IMR-90 (cell line): ENCODE results near the gene CD244. TPM values are rescaled to one million over a fixed set of nuclear protein-coding genes. Genes with fewer than 3 reads are reported as not detected.

ENCODE experiments used
- ATAC-seq: fragments of 200-7000 bp; cut with Tn5 transposase; 2 replicates; pipeline ENCODE4 v1.9.1; 2020; ENCODE audit warnings: low read depth, mild to moderate bottlenecking, moderate library complexity
- BruUV-seq: library from RNA; stranded (reverse); fragments of 400-500 nt; replicated peaks from 2 replicates; lab custom pipeline; 2021; lab: Mats Ljungman, UMichigan
- CTCF ChIA-PET: fragments of 300-600 bp; formaldehyde crosslinking; extraction: SDS; loops from one replicate; lab custom pipeline; 2021; ENCODE audit warnings: antibody characterized with exemption; lab: Yijun Ruan, JAX
- POLR2A ChIA-PET: fragments of 300-600 bp; sonication (Branson Sonifier 250); formaldehyde crosslinking; loops from one replicate; lab custom pipeline; 2022; ENCODE audit warnings: antibody characterized with exemption; ENCODE audit not compliant: unreplicated experiment; lab: Charles Lee
- DNase-seq: peaks from one replicate; pipeline ENCODE4 v3.0.0; 2013
- H2AFZ ChIP-seq: replicated peaks from 2 replicates; pipeline ENCODE3; 2013; ENCODE audit warnings: low read length, mild to moderate bottlenecking; ENCODE audit not compliant: poor library complexity
- H2AK5ac ChIP-seq: 2 replicates; pipeline ENCODE4 v1.6.1; 2013; ENCODE audit warnings: low read depth, low read length, inconsistent platforms
- H2AK9ac ChIP-seq: replicated peaks from 2 replicates; pipeline ENCODE3; 2013; ENCODE audit warnings: mild to moderate bottlenecking, low read depth, low read length, moderate library complexity; ENCODE audit not compliant: poor library complexity
- H2BK120ac ChIP-seq: 2 replicates; pipeline ENCODE4 v1.6.1; 2013; ENCODE audit warnings: low read depth, low read length, inconsistent platforms
- H2BK15ac ChIP-seq: 3 replicates; pipeline ENCODE4 v1.6.1; 2013; ENCODE audit warnings: low read depth, low read length, inconsistent platforms
- H2BK20ac ChIP-seq: 2 replicates; pipeline ENCODE4 v1.6.1; 2013; ENCODE audit warnings: low read depth, mild to moderate bottlenecking, inconsistent platforms, low read length, moderate library complexity
- H2BK5ac ChIP-seq: 2 replicates; pipeline ENCODE4 v1.6.1; 2013; ENCODE audit warnings: mild to moderate bottlenecking, low read depth, low read length, inconsistent platforms; ENCODE audit not compliant: poor library complexity, severe bottlenecking
- H3K14ac ChIP-seq: replicated peaks from 2 replicates; pipeline ENCODE4 v1.6.1; 2013; ENCODE audit warnings: low read depth, low read length, inconsistent platforms
- H3K18ac ChIP-seq: 2 replicates; pipeline ENCODE4 v1.6.1; 2013; ENCODE audit warnings: low read depth, low read length, control low read depth
- H3K23ac ChIP-seq: 2 replicates; pipeline ENCODE4 v1.6.1; 2013; ENCODE audit warnings: low read depth, low read length, inconsistent platforms
- H3K27ac ChIP-seq: 2 replicates; pipeline ENCODE4 v1.5.1; 2013; ENCODE audit warnings: mild to moderate bottlenecking, control low read depth, low read length; ENCODE audit not compliant: insufficient read depth
- H3K27me3 ChIP-seq: 2 replicates; pipeline ENCODE4 v1.6.1; 2013; ENCODE audit warnings: low read length; ENCODE audit not compliant: control insufficient read depth, insufficient read depth
- H3K36me3 ChIP-seq: 2 replicates; pipeline ENCODE4 v1.6.1; 2013; ENCODE audit warnings: low read length, mixed read lengths; ENCODE audit not compliant: control insufficient read depth, insufficient read depth
- H3K4ac ChIP-seq: 2 replicates; pipeline ENCODE4 v1.6.1; 2013; ENCODE audit warnings: low read depth, low read length, inconsistent platforms
- H3K4me1 ChIP-seq: 2 replicates; pipeline ENCODE4 v1.6.1; 2013; ENCODE audit warnings: low read length, mixed read lengths; ENCODE audit not compliant: control insufficient read depth, insufficient read depth
- H3K4me2 ChIP-seq: 2 replicates; pipeline ENCODE4 v1.6.1; 2013; ENCODE audit warnings: low read depth, mild to moderate bottlenecking, control low read depth, low read length, moderate library complexity
- H3K4me3 ChIP-seq: 2 replicates; pipeline ENCODE4 v1.5.1; 2013; ENCODE audit warnings: low read depth, mild to moderate bottlenecking, control low read depth, low read length, moderate library complexity; ENCODE audit not compliant: insufficient read depth
- H3K56ac ChIP-seq: 2 replicates; pipeline ENCODE4 v1.6.1; 2013; ENCODE audit warnings: low read length, inconsistent platforms; ENCODE audit not compliant: insufficient read depth; ENCODE audit errors: extremely low read depth
- H3K79me1 ChIP-seq, 2 experiments: 2 replicates each; pipeline ENCODE4 v1.6.1; 2013; ENCODE audit warnings: low read length in 2 of 2, inconsistent platforms in 1 of 2, low read depth in 1 of 2
- H3K9ac ChIP-seq: 2 replicates; pipeline ENCODE4 v1.6.1; 2013; ENCODE audit warnings: low read depth, low read length, control low read depth
- H3K9me1 ChIP-seq: 2 replicates; pipeline ENCODE4 v1.6.1; 2013; ENCODE audit warnings: low read length, inconsistent platforms; ENCODE audit not compliant: insufficient read depth
- H3K9me3 ChIP-seq: 2 replicates; pipeline ENCODE4 v1.6.1; 2013; ENCODE audit warnings: low read length; ENCODE audit not compliant: control insufficient read depth, insufficient read depth
- H4K20me1 ChIP-seq: 2 replicates; pipeline ENCODE4 v1.6.1; 2013; ENCODE audit warnings: low read length, inconsistent platforms; ENCODE audit not compliant: insufficient read depth
- H4K5ac ChIP-seq: 2 replicates; pipeline ENCODE4 v1.6.1; 2013; ENCODE audit warnings: mild to moderate bottlenecking, low read depth, low read length, control low read depth
- H4K8ac ChIP-seq, 2 experiments: 2 replicates each; pipeline ENCODE4 v1.6.1; 2013; ENCODE audit warnings: low read depth in 2 of 2, low read length in 2 of 2, control low read depth in 1 of 2, inconsistent platforms in 1 of 2
- H4K91ac ChIP-seq: 2 replicates; pipeline ENCODE4 v1.6.1; 2013; ENCODE audit warnings: low read depth, low read length, inconsistent platforms; ENCODE audit not compliant: insufficient read depth
- BHLHE40 ChIP-seq: fragments of 150-350 bp; IDR thresholded peaks from 2 replicates; pipeline ENCODE4 v1.6.1; 2016; ENCODE audit warnings: mild to moderate bottlenecking, low read depth, low read length
- CTCF ChIP-seq: conservative IDR thresholded peaks from 2 replicates; pipeline ENCODE4 v1.5.1; 2012; ENCODE audit warnings: mild to moderate bottlenecking, low read depth, low read length, improper control_type of control experiment
- MAFK ChIP-seq: IDR thresholded peaks from 2 replicates; pipeline ENCODE4 v1.6.1; 2012; ENCODE audit warnings: low read depth, low read length, improper control_type of control experiment
- MXI1 ChIP-seq: IDR thresholded peaks from 2 replicates; pipeline ENCODE4 v1.6.1; 2012; ENCODE audit warnings: low read depth, mild to moderate bottlenecking, low read length, moderate library complexity, borderline replicate concordance
- RAD21 ChIP-seq: IDR thresholded peaks from 2 replicates; pipeline ENCODE4 v1.6.1; 2012; ENCODE audit warnings: low read length, improper control_type of control experiment
- RCOR1 ChIP-seq: IDR thresholded peaks from 2 replicates; pipeline ENCODE4 v1.6.1; 2012; ENCODE audit warnings: mild to moderate bottlenecking, low read length, improper control_type of control experiment; ENCODE audit not compliant: insufficient replicate concordance
- RFX5 ChIP-seq: IDR thresholded peaks from 2 replicates; pipeline ENCODE4 v1.8.0; 2012; ENCODE audit warnings: low read depth, mild to moderate bottlenecking, low read length, moderate library complexity
- SMC3 ChIP-seq: fragments of 150-350 bp; IDR thresholded peaks from 2 replicates; pipeline ENCODE4 v1.6.1; 2016; ENCODE audit warnings: low read depth, mild to moderate bottlenecking, antibody characterized with exemption, low read length, moderate library complexity
- WGBS, 2 experiments: methylation state at CpG; one replicate each; pipeline versions ENCODE4 v1.1.5 to v1.1.7; 2013; ENCODE audit warnings: missing lambda C conversion rate in 2 of 2; ENCODE audit not compliant: insufficient read length in 1 of 2; ENCODE audit errors: extremely low coverage in 2 of 2; 5-methylcytosine and 5-hydroxymethylcytosine counted together
- dilution Hi-C: fragments of 300-500 bp; cut with HindIII; formaldehyde crosslinking; loops from one replicate; pipeline ENCODE4 v1.14.3; 2018; ENCODE audit warnings: low sequenced_read_pairs; ENCODE audit not compliant: unreplicated experiment
- in situ Hi-C: fragments of 300-500 bp; cut with MboI; formaldehyde crosslinking; loops from 3 replicates; pipeline ENCODE4 v1.14.3; 2019; ENCODE audit warnings: low sequenced_read_pairs, inconsistent platforms, mixed read lengths
- intact Hi-C: fragments of 100-400 bp; cut with micrococcal nuclease; formaldehyde crosslinking; loops from 2 replicates; pipeline ENCODE4 v1.10.0; 2022
- polyA plus RNA-seq, 3 experiments: library from polyadenylated mRNA; depleted of rRNA; stranded (reverse); fragments of >200 nt; gene quantifications; 2 replicates each; pipeline ENCODE4 v1.2.3, GENCODE V29; 2012; ENCODE audit warnings: low replicate concordance in 1 of 3
- total RNA-seq: library from RNA; depleted of rRNA; stranded (reverse); fragments of >200 nt; gene quantifications from 2 replicates; pipeline ENCODE4 v1.2.3, GENCODE V29; 2012
- TF ChIP-seq, protein P1 (sequence below): fragments of 150-350 bp; IDR thresholded peaks from 2 replicates; pipeline ENCODE4 v1.6.1; 2017; ENCODE audit warnings: mild to moderate bottlenecking, antibody characterized with exemption, low read length, low read depth

Gene CD244
- total and polyA plus RNA-seq, 2 of the 4 experiments (the other 2 are of a cell fraction): not detected

DNA sequence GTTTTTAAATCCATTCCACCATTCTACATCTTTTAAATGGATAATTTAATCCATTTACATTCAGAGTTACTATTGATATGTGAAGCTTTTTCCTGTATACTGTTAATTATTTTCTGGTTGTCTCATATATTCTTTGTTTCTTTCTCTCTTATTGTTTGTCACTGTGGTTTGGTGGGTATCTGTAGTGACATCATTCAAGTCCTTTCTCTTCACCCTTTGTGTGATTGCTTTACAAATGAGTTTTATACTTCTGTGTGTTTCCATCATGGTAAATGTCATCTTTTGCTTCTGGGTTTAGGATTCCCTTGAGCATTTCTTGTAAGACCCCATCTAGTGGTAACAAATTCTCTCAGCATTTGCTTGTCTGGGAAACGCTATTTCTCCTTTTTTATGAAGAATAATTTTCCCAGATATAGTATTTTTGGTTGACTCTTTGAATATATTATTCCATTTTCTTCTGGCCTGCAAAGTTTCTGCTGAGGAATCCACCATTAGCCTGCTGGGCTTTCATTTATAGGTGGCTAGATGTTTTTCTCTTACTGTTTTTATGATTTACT lies 56.5 kb downstream of the CD244 start:
- Histone ChIP-seq H3K4me2 (no peak overlapping the region), H2AK9ac (no peak overlapping the region), H3K27ac (no peak overlapping the region), H3K14ac (no peak overlapping the region), H3K27me3 (no peaks in the 10 kb centered on the region), H3K79me1 (no peaks in the 10 kb centered on the region), H3K18ac (no peak overlapping the region), H3K4me1 (no peaks in the 10 kb centered on the region), H2BK5ac (no peak overlapping the region), H2AFZ (no peak overlapping the region), H2BK15ac (no peak overlapping the region), H3K23ac (no peak overlapping the region), H3K36me3 (no peaks in the 10 kb centered on the region), H3K56ac (no peak overlapping the region), H4K91ac (no peak overlapping the region), H4K20me1 (no peaks in the 10 kb centered on the region), H4K5ac (no peak overlapping the region), H3K4me3 (no peak overlapping the region), H3K9me3 (0 out of 2 replicates have a peak, but pooled peaks cover 3% of the 10 kb centered on the region), H3K9me1 (no peaks in the 10 kb centered on the region), H2AK5ac (no peak overlapping the region), H2BK20ac (no peak overlapping the region), H2BK120ac (no peak overlapping the region), H3K9ac (no peak overlapping the region), H4K8ac (no peak overlapping the region), H3K4ac (no peak overlapping the region)
- intact Hi-C loops (no loop called here), in situ Hi-C loops (no loop called here), dilution Hi-C loops (no loop called here)
- BruUV-seq: no TSS peak
- WGBS, 2 experiments: no CpG with 5 or more reads among the region's 1 CpG
- no peak for DNase-seq
- ATAC-seq: no peak
- ChIA-PET CTCF (interaction anchor here (0.7 kb wide), 1 partner anchor 12 kb away, joined by 3 read pairs; no protein-coding TSS in a partner anchor), POLR2A (no interaction called here)
- TF ChIP-seq RFX5 (no peak), RAD21 (no peak), BHLHE40 (no peak), MAFK (no peak), SMC3 (no peak), CTCF (no peak), MXI1 (no peak), RCOR1 (no peak)
- TF ChIP-seq, protein P1, sequence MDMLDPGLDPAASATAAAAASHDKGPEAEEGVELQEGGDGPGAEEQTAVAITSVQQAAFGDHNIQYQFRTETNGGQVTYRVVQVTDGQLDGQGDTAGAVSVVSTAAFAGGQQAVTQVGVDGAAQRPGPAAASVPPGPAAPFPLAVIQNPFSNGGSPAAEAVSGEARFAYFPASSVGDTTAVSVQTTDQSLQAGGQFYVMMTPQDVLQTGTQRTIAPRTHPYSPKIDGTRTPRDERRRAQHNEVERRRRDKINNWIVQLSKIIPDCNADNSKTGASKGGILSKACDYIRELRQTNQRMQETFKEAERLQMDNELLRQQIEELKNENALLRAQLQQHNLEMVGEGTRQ: no peak
